Liver (tissue), 3 donors: ENCODE results near the gene ZSWIM6.
A peak's percentile ranks its signal among the peaks of the same experiment; 100 is the strongest.

Source experiments
- GABPA ChIP-seq, 2 donors: IDR thresholded peaks in 1 of 2; conservative IDR thresholded peaks in 1 of 2; 2 replicates each; pipeline ENCODE4 v1.6.1; 2016; ENCODE audit warnings: antibody characterized with exemption in 2 of 2, mild to moderate bottlenecking in 1 of 2, moderate library complexity in 1 of 2
- SP1 ChIP-seq: IDR thresholded peaks from 2 replicates; pipeline ENCODE4 v1.6.1; 2018; ENCODE audit warnings: antibody characterized with exemption, mild to moderate bottlenecking
- TF ChIP-seq, protein P1 (sequence below): fragments of 150-350 bp; IDR thresholded peaks from 2 replicates; pipeline ENCODE4 v1.5.1; 2017; ENCODE audit warnings: improper control_type of control experiment, low read depth, low read length; ENCODE audit not compliant: missing input control
- TF ChIP-seq, protein P2 (sequence below): IDR thresholded peaks from 2 replicates; pipeline ENCODE4 v1.6.1; 2016; ENCODE audit warnings: antibody characterized with exemption
- donor health status: healthy.
- donor health status: healthy.

DNA sequence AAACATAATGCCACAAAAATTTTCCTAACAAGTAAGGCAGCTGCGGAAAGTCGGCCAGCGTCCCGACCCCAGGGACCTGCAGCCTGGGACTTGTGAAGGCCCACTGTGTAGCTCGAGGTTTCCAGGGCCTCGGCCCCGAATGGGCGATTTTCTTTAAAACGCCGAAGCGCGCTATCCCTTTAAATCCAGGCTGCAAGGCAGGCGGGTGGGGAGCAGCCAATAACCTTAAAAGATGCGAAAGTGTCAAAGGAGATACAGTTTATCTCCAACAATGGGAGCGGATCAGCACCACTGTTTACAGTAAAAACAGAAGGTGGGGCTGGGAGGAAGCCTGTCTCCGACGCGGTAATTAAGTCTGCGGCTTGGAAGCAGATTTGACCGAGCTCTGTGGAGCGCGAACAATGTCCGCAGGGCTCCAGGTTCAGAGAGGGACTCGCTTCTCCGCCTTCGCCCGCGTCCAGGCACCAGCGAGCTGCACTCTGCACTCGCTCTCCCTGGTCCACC lies 1.7 kb upstream of the ZSWIM6 start:
- TF ChIP-seq, protein P1, sequence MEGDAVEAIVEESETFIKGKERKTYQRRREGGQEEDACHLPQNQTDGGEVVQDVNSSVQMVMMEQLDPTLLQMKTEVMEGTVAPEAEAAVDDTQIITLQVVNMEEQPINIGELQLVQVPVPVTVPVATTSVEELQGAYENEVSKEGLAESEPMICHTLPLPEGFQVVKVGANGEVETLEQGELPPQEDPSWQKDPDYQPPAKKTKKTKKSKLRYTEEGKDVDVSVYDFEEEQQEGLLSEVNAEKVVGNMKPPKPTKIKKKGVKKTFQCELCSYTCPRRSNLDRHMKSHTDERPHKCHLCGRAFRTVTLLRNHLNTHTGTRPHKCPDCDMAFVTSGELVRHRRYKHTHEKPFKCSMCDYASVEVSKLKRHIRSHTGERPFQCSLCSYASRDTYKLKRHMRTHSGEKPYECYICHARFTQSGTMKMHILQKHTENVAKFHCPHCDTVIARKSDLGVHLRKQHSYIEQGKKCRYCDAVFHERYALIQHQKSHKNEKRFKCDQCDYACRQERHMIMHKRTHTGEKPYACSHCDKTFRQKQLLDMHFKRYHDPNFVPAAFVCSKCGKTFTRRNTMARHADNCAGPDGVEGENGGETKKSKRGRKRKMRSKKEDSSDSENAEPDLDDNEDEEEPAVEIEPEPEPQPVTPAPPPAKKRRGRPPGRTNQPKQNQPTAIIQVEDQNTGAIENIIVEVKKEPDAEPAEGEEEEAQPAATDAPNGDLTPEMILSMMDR: no peak
- TF ChIP-seq GABPA (IDR thresholded peaks at IDR 0.05 in 1 of 2, conservative IDR thresholded peaks at IDR 0.05 in 1 of 2) (no peak), SP1 (peak; percentile 7)
- TF ChIP-seq, protein P2, sequence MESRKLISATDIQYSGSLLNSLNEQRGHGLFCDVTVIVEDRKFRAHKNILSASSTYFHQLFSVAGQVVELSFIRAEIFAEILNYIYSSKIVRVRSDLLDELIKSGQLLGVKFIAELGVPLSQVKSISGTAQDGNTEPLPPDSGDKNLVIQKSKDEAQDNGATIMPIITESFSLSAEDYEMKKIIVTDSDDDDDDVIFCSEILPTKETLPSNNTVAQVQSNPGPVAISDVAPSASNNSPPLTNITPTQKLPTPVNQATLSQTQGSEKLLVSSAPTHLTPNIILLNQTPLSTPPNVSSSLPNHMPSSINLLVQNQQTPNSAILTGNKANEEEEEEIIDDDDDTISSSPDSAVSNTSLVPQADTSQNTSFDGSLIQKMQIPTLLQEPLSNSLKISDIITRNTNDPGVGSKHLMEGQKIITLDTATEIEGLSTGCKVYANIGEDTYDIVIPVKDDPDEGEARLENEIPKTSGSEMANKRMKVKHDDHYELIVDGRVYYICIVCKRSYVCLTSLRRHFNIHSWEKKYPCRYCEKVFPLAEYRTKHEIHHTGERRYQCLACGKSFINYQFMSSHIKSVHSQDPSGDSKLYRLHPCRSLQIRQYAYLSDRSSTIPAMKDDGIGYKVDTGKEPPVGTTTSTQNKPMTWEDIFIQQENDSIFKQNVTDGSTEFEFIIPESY: no peak
